Measurements from ENCODE around the gene FAM53B. TPM values are rescaled to one million over a fixed set of nuclear protein-coding genes. Genes with fewer than 3 reads are reported as not detected.

FAM53B gene
- total and polyA plus RNA-seq, 12 donors = 11.6 to 42.9 (median 29.1) TPM

DNA sequence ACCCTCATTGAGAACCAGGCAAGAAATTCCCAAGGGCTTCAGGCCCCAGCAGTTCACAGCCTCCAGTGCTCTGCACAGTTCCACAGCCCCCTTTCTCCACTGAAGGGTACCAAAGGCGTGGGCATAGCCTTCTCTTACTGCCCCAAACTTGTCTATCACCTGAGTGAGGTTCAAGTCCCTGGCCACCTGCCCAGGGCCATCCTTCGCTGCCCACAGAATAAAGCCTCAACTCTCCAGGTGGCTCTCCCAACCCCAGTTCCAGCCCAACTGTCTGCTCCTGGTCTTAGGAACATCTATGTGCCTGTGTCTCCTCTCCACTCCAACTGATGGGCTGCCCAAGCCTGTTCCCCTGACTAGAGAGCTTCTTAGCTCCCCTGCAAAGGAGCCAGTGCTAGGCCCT, 79.1 kb downstream of the FAM53B start:
- Histone ChIP-seq H3K27me3 (no peaks in the 10 kb centered on the region), H3K9me3 (no peaks in the 10 kb centered on the region), H3K27ac (peak overlapping the region in 1 of 10 donors; percentile 31), H3K4me1 (peaks cover 22 to 83% (median 62%) of the 10 kb centered on the region in 9 donors), H3K36me3 (peaks cover 0 to 43% (median 0%) of the 10 kb centered on the region in 9 donors), H3K4me3 (no peak overlapping the region)
- DNase-seq (no peak), ATAC-seq (no peak)
- TF ChIP-seq, protein P1, sequence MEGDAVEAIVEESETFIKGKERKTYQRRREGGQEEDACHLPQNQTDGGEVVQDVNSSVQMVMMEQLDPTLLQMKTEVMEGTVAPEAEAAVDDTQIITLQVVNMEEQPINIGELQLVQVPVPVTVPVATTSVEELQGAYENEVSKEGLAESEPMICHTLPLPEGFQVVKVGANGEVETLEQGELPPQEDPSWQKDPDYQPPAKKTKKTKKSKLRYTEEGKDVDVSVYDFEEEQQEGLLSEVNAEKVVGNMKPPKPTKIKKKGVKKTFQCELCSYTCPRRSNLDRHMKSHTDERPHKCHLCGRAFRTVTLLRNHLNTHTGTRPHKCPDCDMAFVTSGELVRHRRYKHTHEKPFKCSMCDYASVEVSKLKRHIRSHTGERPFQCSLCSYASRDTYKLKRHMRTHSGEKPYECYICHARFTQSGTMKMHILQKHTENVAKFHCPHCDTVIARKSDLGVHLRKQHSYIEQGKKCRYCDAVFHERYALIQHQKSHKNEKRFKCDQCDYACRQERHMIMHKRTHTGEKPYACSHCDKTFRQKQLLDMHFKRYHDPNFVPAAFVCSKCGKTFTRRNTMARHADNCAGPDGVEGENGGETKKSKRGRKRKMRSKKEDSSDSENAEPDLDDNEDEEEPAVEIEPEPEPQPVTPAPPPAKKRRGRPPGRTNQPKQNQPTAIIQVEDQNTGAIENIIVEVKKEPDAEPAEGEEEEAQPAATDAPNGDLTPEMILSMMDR (IDR thresholded peaks at IDR 0.05) = no peak
- intact Hi-C loops (cut with DNase I) = loop anchor here in 1 of 10 donors (5.0 kb wide), 1 partner anchor 57 kb away; no protein-coding TSS in a partner anchor
- WGBS, 2 donors = 78 to 90% methylated on average over 2 of the region's 2 CpGs

DNA sequence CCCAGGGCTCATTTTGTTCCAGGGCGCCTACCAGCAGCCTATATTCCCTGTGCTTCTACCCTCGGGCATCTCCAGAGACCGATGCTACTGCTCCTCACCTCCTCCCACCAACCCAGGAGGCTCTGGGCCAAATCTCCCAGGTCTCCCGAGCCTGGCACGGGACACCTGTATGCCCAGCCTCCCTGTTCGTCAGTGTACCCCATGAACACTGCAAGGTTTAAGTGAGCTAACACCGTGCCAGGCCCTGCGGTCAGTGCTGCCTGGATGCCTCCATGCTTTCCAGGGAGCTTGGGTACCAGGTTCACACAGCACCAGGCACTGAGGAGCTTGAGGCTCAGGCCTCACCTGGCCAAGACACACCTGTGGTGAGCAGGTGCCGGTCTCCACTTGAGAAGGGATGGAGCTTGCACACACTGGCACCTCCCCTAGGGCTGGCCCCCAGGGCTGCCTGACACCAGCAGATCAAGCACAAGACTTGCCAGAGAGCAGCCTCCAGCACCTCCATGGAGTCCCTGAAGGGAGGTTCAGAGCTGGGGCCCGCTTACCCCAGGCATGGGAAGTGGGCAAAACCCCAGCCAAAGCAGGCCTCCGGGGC, 80.3 kb downstream of the FAM53B start:
- no peaks in the 10 kb centered on the region for H3K27me3 ChIP-seq
- peak overlapping the region in 1 of 10 donors; percentile 26 for H3K27ac ChIP-seq
- no peak for DNase-seq
- 84 to 85% methylated on average over 11 of the region's 11 CpGs for WGBS, 2 donors
- no peak overlapping the region for H3K4me3 ChIP-seq
- H3K9me3 ChIP-seq = no peaks in the 10 kb centered on the region
- H3K36me3 ChIP-seq = peaks cover 0 to 35% (median 0%) of the 10 kb centered on the region in 9 donors
- no peak for ATAC-seq
- TF ChIP-seq, protein P1 (IDR thresholded peaks at IDR 0.05) = no peak
- peaks cover 18 to 83% (median 61%) of the 10 kb centered on the region in 9 donors for H3K4me1 ChIP-seq
- intact Hi-C loops (cut with DNase I) = no loop called here

DNA sequence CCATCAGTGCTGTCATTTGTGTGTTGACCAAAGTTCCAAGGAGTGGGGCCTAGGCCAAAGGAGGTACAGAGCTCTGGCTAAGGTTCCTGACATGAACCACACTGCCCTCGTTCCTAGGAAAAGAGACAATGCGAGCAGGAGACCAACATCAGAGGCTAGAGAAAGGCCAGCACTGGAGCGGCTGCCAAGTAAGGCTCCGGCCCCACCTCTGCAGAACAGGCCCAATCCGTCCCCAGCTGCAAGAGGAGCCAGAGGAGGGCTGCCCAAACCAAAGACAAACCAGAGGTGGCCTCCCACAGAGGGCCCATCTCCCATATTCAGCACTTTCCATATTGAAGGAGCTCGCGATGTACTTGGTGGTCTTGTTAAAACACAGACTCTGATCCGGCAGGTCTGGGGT, 81.0 kb downstream of the FAM53B start:
- H3K27me3 ChIP-seq = no peaks in the 10 kb centered on the region
- no peak for DNase-seq
- peak in 2 of 8 donors; percentile 24 to 26 for ATAC-seq

DNA sequence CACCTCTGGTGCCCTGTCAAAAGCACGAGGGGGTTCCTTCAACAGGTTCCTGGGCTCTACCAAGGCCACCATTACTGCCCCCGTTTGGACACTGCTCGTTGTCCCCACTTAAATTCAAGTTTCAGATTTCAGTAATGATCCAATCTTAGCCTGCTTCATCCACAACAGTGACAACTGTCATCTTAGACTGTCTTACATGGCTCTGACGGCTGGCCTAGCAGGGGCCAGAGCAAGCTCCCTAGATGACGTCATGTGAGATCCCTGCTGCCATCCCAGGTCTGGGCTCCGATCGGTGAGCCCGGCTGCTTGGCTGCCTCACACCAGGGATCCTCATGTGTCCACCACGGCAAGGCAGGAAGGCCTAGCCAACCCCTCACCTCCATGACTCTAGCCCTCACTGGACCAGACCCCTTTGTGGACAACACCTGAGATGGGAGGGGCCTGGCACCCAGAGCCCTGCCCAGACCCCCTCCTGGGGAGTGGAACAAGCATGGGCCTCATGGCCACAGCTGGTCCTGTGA, 82.5 kb downstream of the FAM53B start:
- no peak overlapping the region for H3K4me3 ChIP-seq
- H3K9me3 ChIP-seq = no peaks in the 10 kb centered on the region
- intact Hi-C loops (cut with DNase I) = no loop called here
- H3K4me1 ChIP-seq = peaks cover 6 to 79% (median 48%) of the 10 kb centered on the region in 9 donors
- ATAC-seq (no peak), DNase-seq (peak in 1 of 2 donors; percentile 8)
- H3K27ac ChIP-seq = peak overlapping the region in 2 of 10 donors; percentile 3 to 4
- WGBS, 2 donors = 75 to 81% methylated on average over 9 of the region's 9 CpGs
- no peaks in the 10 kb centered on the region for H3K27me3 ChIP-seq
- TF ChIP-seq, protein P1 (IDR thresholded peaks at IDR 0.05) = no peak
- H3K36me3 ChIP-seq = peaks cover 0 to 28% (median 0%) of the 10 kb centered on the region in 9 donors

More for the DNA sequence above, 81.0 kb downstream of the FAM53B start:
- Histone ChIP-seq H3K4me1 (peaks cover 16 to 82% (median 56%) of the 10 kb centered on the region in 9 donors), H3K36me3 (peaks cover 0 to 31% (median 0%) of the 10 kb centered on the region in 9 donors), H3K9me3 (no peaks in the 10 kb centered on the region), H3K27ac (peak overlapping the region in 2 of 10 donors; percentile 9 to 26), H3K4me3 (no peak overlapping the region)
- WGBS, 2 donors = 66 to 78% methylated on average over 8 of the region's 8 CpGs
- TF ChIP-seq, protein P1 (IDR thresholded peaks at IDR 0.05) = no peak
- intact Hi-C loops (cut with DNase I) = no loop called here
